Measurements from ENCODE around the gene KCNK3. TPM values are rescaled to one million over a fixed set of nuclear protein-coding genes. Genes with fewer than 3 reads are reported as not detected.
"Not testable (repeated sequence)": the region's sequence is repeated elsewhere in the genome, so short reads cannot be mapped to it uniquely, and the experiment has no call there.

Gene KCNK3
- polyA plus RNA-seq, 3 donors, result 1.4 to 5.3 (median 2.0) TPM

DNA sequence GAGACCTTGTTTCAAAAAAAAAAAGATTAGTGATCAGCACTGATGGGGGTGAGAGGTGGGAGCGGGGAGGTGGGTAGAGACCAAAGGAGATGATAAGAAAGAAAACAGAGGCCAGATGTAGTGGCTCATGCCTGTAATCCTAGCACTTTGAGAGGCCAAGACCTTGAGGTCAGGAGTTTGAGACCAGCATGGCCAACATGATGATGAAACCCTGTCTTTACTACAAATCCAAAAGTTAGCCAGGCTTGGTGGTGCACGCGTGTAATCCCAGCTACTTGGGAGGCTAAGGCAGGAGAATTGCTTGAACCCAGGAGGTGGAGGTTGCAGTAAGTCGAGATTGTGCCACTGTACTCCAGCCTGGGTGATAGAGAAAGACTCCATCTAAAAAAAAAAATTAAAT is 62.0 kb downstream of the KCNK3 start:
- no peak for DNase-seq

DNA sequence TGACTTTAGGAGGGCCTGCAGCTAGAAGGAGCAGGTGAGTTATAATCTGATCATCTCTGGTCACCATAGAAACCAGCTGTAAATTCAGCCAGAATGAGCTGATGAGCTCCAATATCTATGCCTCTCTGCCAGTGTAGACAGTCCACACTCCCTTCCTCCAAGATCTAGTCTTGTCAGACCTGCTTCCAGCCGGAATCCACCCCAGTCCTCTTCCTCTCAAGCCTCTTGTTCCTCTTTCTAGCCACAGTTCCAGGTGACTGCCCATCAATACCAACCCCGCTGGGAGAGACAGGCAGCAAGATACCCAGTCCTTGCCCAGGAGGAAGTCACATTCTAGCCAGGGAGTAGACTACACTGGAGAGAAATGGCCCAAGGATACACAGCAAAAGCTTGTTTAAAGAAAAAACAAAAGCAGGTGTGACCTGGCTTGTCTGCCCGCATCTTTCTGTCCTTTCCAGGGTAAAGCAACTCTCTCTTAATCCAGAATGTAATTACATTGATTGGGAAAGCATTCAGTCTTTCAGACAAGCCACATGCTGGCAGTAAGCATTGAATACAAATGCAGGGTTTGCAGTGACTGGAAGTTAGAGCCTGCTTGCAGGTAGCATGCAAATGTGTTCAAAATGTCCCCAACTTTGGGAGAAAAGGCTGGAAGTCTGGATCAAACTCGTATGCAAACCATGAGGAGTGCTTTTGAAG is 62.6 kb downstream of the KCNK3 start:
- DNase-seq, result no peak

- no peak for DNase-seq
Observed at GRCh38 chr2:26756337-26756736, 63.8 kb downstream of the KCNK3 start.

DNA sequence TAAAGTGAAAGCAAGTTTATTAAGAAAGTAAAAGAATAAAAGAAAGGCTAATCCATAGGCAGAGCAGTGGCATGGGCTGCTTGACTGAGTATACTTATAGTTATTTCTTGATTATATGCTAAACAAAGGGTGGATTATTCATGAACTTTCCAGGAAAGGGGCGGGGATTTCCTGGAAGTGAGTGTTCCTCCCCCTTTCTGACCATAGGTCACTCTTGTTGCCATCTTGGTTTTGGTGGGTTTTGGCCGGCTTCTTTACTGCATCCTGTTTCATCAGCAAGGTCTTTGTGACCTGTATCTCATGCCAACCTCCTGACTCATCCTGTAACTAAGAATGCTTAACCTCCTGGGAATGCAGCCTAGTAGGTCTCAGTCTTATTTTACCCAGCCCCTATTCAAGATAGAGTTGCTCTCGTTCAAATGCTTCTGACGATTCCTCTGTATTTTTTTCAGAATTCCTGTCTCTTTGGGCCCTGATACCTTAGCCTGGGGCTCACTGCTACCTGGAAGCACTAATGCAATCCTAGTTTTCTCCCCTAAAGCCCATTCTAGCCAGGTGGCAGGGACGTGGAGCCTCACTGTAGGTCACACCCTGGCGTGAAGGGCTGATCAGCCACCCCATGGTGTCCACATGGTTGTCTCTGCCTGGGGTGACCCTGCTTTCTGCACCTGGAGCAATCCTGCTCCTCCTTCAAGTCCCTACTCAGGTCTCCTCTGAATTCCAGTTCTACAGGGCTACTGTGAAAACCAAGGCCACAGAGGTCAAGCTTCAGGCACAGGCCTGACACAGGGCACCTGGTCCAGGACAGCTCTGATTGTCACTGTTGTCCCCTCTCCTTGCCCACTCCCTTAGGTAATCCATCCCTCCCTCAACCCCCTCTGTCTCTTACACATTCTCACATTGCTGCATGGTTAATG is 65.6 kb downstream of the KCNK3 start:
- peak; percentile 48 for DNase-seq

GRCh38 chr2:26758790-26759321 is 66.3 kb downstream of the KCNK3 start:
- DNase-seq, result no peak

GRCh38 chr2:26759845-26760244 is 67.3 kb downstream of the KCNK3 start:
- DNase-seq, result no peak

DNA sequence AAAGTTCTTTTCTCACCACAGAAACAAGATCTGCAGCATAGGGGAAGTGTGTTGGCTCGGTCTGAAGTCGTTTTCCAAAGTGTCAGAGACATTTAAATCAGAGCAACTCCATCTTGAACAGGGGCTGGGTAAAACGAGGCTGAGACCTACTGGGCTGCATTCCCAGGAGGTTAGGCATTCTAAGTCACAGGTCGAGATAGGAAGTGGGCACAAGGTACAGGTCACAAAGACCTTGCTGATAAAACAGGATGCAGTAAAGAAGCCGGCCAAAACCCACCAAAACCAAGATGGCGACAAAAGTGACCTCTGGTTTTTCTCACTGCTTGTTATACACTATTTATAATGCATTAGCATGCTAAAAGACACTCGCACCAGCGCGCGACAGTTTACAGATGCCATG is 68.5 kb downstream of the KCNK3 start:
- not testable (repeated sequence) for DNase-seq

- DNase-seq, result no peak
Observed at GRCh38 chr2:26763019-26763418, 70.5 kb downstream of the KCNK3 start.

DNA sequence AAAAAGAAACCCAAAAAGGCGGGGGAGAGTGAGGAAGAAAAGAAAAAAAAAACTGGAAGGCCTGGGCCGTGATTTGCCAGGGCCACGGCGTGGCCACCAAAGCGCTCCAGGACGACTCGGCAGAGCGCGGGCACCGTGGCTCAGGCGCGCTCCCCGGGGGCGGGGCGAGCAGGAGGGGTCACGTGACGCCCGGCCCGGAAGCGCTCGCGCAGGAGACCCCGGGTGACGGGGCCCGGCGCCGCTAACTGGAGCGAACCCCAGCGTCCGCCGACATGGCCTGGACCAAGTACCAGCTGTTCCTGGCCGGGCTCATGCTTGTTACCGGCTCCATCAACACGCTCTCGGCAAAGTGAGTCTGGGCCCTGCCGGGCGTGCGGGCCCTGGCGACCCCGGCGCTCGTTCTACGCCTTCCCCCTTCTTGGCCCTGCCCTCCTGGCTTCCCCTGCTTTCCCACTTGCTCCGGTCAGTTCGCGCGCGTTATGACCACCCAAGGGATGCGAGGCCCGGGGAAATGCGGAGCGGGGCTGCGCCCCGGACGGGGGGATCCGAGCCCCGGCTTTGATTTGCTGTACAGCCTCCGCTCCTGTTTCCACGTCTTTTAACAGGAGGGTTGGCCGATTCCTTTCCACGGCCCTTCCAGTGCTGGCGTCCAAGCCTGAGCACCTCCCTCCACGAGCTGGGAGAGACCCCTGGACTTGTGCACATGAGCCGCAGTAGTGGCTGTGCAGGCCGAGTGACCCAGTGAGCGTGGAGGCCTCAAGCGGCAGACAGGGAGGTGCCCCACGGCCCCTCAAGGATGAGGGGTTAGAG is 71.8 kb downstream of the KCNK3 start, which contains the start of gene SLC35F6:
SLC35F6 (plus strand) TSS at position 207 of the 810 bp plus-strand sequence; CDS start at position 273, 66 bp downstream.
- DNase-seq, result peak; percentile 82

DNA sequence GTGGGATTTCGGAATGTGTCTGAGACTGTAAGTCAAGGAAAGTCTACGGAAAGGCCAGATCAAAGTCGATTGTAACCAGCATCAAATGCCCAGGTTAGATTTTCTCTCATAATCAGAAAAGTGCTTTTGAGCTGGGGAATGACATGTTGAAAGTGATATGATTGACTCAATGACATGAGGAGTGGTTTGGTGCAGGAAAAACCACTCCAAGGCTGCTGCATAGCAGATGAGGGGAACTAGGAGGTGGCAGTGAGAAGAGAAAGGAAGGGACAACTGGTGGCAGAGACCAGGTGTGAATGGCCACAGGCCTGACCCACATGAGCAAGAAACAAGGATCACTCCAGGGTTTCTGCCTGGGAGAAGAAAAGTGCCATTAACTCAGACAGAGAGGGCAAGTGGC is 72.4 kb downstream of the KCNK3 start:
- DNase-seq, result no peak

GRCh38 chr2:26765475-26766200 is 73.1 kb downstream of the KCNK3 start:
- no peak for DNase-seq

GRCh38 chr2:26767129-26767528 is 74.6 kb downstream of the KCNK3 start:
- DNase-seq, result no peak

GRCh38 chr2:26767894-26768487 is 75.5 kb downstream of the KCNK3 start:
- DNase-seq, result no peak

GRCh38 chr2:26768759-26769088 is 76.2 kb downstream of the KCNK3 start:
- DNase-seq, result no peak

GRCh38 chr2:26769089-26769761 is 76.7 kb downstream of the KCNK3 start:
- DNase-seq, result no peak

DNA sequence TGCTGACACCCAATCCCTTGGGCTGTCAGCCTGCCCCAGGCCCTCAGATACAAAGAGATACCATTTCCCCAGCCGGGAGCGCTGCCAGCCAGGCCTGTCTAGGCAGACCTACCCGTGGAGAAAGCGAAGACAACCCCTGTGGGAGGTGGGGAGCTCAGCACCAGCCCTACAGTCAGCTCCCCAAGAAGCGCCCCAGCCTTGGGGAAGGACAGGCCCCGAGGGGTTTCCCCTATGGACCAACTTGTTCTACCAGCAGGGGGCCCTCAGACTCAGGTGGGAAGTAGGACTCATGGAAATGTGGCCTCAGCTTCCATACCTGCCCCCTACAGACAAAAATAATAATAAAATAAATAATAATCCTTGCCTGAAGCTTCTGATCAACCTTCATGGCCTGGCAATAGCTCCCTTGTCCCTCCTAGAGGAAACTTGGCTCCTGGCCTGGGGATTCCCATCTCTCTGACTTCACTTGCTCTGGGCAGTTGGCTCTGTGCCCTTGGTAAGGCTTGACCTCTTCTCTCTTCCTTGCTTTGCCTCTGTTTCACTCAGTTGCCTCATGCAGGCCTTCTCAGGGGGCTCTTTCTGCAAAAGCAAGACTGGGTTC is 78.6 kb downstream of the KCNK3 start:
- no peak for DNase-seq

DNA sequence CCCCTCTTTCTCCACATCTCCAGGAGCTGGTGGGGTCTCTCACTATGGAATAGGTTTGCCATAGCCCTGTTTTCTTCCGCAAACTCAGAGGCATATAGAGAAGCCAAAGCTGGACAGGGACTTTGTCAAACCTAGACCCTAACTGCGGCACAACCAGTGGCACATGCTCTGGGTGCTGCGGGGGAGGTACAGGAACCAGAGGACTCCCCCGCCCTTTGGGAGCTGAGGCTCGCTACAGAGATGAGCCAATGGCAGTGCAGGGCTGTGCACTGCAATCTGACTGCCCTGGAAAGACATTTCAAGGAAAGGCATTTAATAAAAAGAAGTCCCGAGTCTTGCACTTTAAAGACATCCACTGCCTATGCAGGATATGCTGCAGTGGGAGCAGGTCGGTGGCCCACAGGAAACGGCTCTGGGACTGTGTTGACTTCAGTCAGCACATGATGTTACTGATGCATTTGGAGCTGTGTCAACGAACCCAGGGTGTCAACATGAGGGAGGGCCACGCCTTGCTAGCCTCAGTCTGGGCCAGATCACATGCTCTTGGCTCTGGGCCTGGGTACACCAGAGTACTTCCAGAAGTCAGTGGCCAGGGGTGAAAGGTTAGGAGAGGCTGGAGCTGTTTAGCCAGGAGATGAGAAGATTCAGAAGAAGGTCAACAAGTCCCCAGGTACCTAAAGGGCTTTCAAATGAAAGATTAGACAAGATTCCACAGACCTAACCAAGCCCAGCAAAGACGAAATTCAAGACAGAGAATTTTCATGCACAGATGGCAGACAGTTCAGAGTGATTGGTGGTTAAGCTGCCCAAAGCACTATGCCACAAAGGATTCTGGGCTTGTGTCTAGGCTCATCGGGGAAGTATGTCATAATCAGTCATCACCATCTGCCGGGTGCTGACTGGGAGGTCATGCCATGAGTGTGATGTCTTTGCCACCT is 79.8 kb downstream of the KCNK3 start:
- DNase-seq, result no peak

GRCh38 chr2:26776195-26776800 is 83.8 kb downstream of the KCNK3 start:
- no peak for DNase-seq

Measured in renal pelvis (tissue), 4 donors.